PC-9 (cell line): ENCODE measurements around the gene FBXO24. TPM values are rescaled to one million over a fixed set of nuclear protein-coding genes. Genes with fewer than 3 reads are reported as not detected.

ENCODE experiments used
- BruUV-seq: library from RNA; stranded (reverse); fragments of 400-500 nt; replicated peaks from 2 replicates; lab custom pipeline; 2021; lab: Mats Ljungman, UMichigan
- CTCF ChIA-PET: fragments of 300-600 bp; sonication (Branson Sonifier 250); formaldehyde crosslinking; loops from one replicate; lab custom pipeline; 2022; ENCODE audit warnings: antibody characterized with exemption; lab: Charles Lee
- POLR2A ChIA-PET: fragments of 300-600 bp; sonication (Branson Sonifier 250); formaldehyde crosslinking; loops from one replicate; lab custom pipeline; 2022; ENCODE audit warnings: antibody characterized with exemption; ENCODE audit not compliant: unreplicated experiment; lab: Charles Lee
- DNase-seq, 2 experiments: peaks; one replicate each; pipeline versions ENCODE4 v3.0.0 to v3.0.0-alpha.2; 2015 to 2022; ENCODE audit warnings: mixed read lengths in 1 of 2
- H2AFZ ChIP-seq: fragments of 200-600 bp; sonication (generic); 2 replicates; pipeline ENCODE4 v1.8.1; 2017; ENCODE audit warnings: antibody characterized with exemption
- H3F3A ChIP-seq: fragments of 200-600 bp; sonication (generic); 2 replicates; pipeline ENCODE4 v1.8.1; 2017; ENCODE audit warnings: antibody characterized with exemption, mild to moderate bottlenecking, low read depth; ENCODE audit not compliant: insufficient read depth
- H3K27ac ChIP-seq: fragments of 200-600 bp; sonication (generic); 2 replicates; pipeline ENCODE4 v1.6.1; 2016; ENCODE audit warnings: mixed run types
- H3K27me3 ChIP-seq: fragments of 200-600 bp; sonication (generic); 2 replicates; pipeline ENCODE4 v1.6.1; 2016; ENCODE audit warnings: low read depth, mixed run types; ENCODE audit not compliant: insufficient read depth
- H3K36me3 ChIP-seq: fragments of 200-600 bp; sonication (generic); 2 replicates; pipeline ENCODE4 v1.6.1; 2016; ENCODE audit warnings: low read depth, mixed run types
- H3K4me1 ChIP-seq: fragments of 200-600 bp; sonication (generic); replicated peaks from 2 replicates; pipeline ENCODE4 v1.6.1; 2016; ENCODE audit warnings: mixed run types; ENCODE audit not compliant: insufficient read depth
- H3K4me2 ChIP-seq: fragments of 200-600 bp; sonication (generic); 2 replicates; pipeline ENCODE4 v1.6.1; 2017; ENCODE audit warnings: mixed run types
- H3K4me3 ChIP-seq: fragments of 200-600 bp; sonication (generic); 2 replicates; pipeline ENCODE4 v1.6.1; 2016; ENCODE audit warnings: mixed run types
- H3K79me2 ChIP-seq: fragments of 200-600 bp; sonication (generic); 2 replicates; pipeline ENCODE4 v1.6.1; 2017; ENCODE audit warnings: low read depth, mixed run types
- H3K9me2 ChIP-seq: fragments of 200-600 bp; sonication (generic); 2 replicates; pipeline ENCODE4 v1.8.1; 2017; ENCODE audit warnings: mild to moderate bottlenecking; ENCODE audit not compliant: insufficient read depth
- H3K9me3 ChIP-seq: fragments of 200-600 bp; sonication (generic); 2 replicates; pipeline ENCODE4 v1.8.1; 2016; ENCODE audit warnings: low read depth; ENCODE audit not compliant: insufficient read depth
- H4K20me1 ChIP-seq: fragments of 200-600 bp; sonication (generic); 2 replicates; pipeline ENCODE4 v1.8.1; 2017; ENCODE audit not compliant: insufficient read depth
- CTCF ChIP-seq: fragments of 200-600 bp; sonication (generic); conservative IDR thresholded peaks from 2 replicates; pipeline ENCODE4 v1.6.1; 2017; ENCODE audit warnings: mixed run types, antibody characterized with exemption, mild to moderate bottlenecking, moderate library complexity
- EZH2 ChIP-seq: fragments of 200-600 bp; sonication (generic); IDR thresholded peaks from 2 replicates; pipeline ENCODE4 v1.8.0; 2017; ENCODE audit warnings: antibody characterized with exemption, low read depth
- intact Hi-C: fragments of 100-400 bp; cut with micrococcal nuclease; formaldehyde crosslinking; loops from one replicate; pipeline ENCODE4 v1.10.0; 2022; ENCODE audit not compliant: unreplicated experiment
- total RNA-seq: library from RNA; stranded (reverse); gene quantifications from 2 replicates; pipeline ENCODE4 v1.2.3, GENCODE V29; 2021

Gene FBXO24
- total RNA-seq, 1 experiment from 2014 or later, result 2.7 TPM

DNA sequence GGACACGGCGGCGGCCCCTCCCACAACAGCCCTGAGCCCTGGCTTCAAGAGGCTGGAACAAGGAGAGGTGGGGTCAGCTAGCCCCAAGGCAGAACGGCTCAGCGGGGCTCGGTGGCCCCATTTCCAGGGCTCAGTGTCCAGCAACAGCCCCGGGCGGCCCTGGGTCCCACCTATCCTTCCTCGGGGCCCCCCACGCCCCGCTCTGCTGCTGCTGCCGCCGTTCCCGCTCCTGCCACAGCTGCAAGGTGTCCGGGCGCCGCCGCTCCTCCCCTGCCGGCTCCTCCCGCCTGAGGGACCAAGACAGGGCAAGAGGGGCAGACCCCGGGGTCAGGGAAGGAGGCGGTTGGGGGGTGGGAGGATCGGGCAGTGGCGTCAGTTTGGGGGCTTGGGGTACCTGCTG, 9.0 kb upstream of the FBXO24 start:
- H3K9me3 ChIP-seq, result no peaks in the 10 kb centered on the region
- no peaks in the 10 kb centered on the region for H3K79me2 ChIP-seq
- no peaks in the 10 kb centered on the region for H3K27me3 ChIP-seq
- H3K9me2 ChIP-seq, result no peaks in the 10 kb centered on the region
- H3K4me3 ChIP-seq, result no peak overlapping the region
- 0 out of 2 replicates have a peak, but pooled peaks cover 10% of the 10 kb centered on the region for H3K36me3 ChIP-seq
- no peak for TF ChIP-seq CTCF
- TF ChIP-seq EZH2, result no peak
- no peak for DNase-seq
- H3K4me2 ChIP-seq, result no peak overlapping the region
- ChIA-PET CTCF (no interaction called here), POLR2A (no interaction called here)
- H2AFZ ChIP-seq, result no peak overlapping the region
- H3K4me1 ChIP-seq, result no peaks in the 10 kb centered on the region
- no peak overlapping the region for H3K27ac ChIP-seq
- H3F3A ChIP-seq, result 0 out of 2 replicates have a peak, but pooled peaks cover 7% of the 10 kb centered on the region
- intact Hi-C loops, result no loop called here
- no TSS peak for BruUV-seq
- H4K20me1 ChIP-seq, result no peaks in the 10 kb centered on the region

- H4K20me1 ChIP-seq, result no peaks in the 10 kb centered on the region
- CTCF ChIA-PET, result no interaction called here
- H3K9me2 ChIP-seq, result no peaks in the 10 kb centered on the region
- H3K9me3 ChIP-seq, result no peaks in the 10 kb centered on the region
- H3F3A ChIP-seq, result 0 out of 2 replicates have a peak, but pooled peaks cover 7% of the 10 kb centered on the region
- DNase-seq, result no peak
- H3K4me2 ChIP-seq, result no peak overlapping the region
- 0 out of 2 replicates have a peak, but pooled peaks cover 10% of the 10 kb centered on the region for H3K36me3 ChIP-seq
- no peak overlapping the region for H3K4me3 ChIP-seq
- no TSS peak for BruUV-seq
- POLR2A ChIA-PET, result no interaction called here
- no peak for TF ChIP-seq EZH2
- no peak for TF ChIP-seq CTCF
- H3K4me1 ChIP-seq, result no peaks in the 10 kb centered on the region
- H2AFZ ChIP-seq, result no peak overlapping the region
- peaks cover 4% of the 10 kb centered on the region for H3K79me2 ChIP-seq
- no peaks in the 10 kb centered on the region for H3K27me3 ChIP-seq
- intact Hi-C loops, result no loop called here
- H3K27ac ChIP-seq, result no peak overlapping the region
Measured at GRCh38 chr7:100577507-100577906, 8.6 kb upstream of the FBXO24 start.

- H3F3A ChIP-seq, result 0 out of 2 replicates have a peak, but pooled peaks cover 7% of the 10 kb centered on the region
- H3K9me2 ChIP-seq, result no peaks in the 10 kb centered on the region
- no peak overlapping the region for H3K4me3 ChIP-seq
- H3K4me2 ChIP-seq, result no peak overlapping the region
- H3K27me3 ChIP-seq, result no peaks in the 10 kb centered on the region
- peaks cover 6% of the 10 kb centered on the region for H3K4me1 ChIP-seq
- H3K79me2 ChIP-seq, result peaks cover 14% of the 10 kb centered on the region
- TF ChIP-seq EZH2, result no peak
- CTCF ChIA-PET, result interaction anchor here (0.7 kb wide), 1 partner anchor 10 kb away, joined by 8 read pairs; no protein-coding TSS in a partner anchor
- POLR2A ChIA-PET, result interaction anchor here (0.7 kb wide), 1 partner anchor 37 kb away, joined by 54 read pairs; no protein-coding TSS in a partner anchor
- H3K36me3 ChIP-seq, result 0 out of 2 replicates have a peak, but pooled peaks cover 10% of the 10 kb centered on the region
- no peak overlapping the region for H2AFZ ChIP-seq
- no peaks in the 10 kb centered on the region; the same call in 1 of the 2 replicates for H4K20me1 ChIP-seq
- no peak overlapping the region for H3K27ac ChIP-seq
- DNase-seq, result no peak
- intact Hi-C loops, result no loop called here
- no peaks in the 10 kb centered on the region for H3K9me3 ChIP-seq
- no TSS peak for BruUV-seq
Measured at GRCh38 chr7:100578246-100579183, 7.6 kb upstream of the FBXO24 start.
